Stomach (tissue), 4 donors: ENCODE data around the gene C2CD2.

ENCODE experiments used
- CTCF ChIP-seq, 7 experiments: fragments of 450-650 bp in 4 of 7; fragments of 200-600 bp in 3 of 7; sonication (generic) in 3 of 7; IDR thresholded peaks; one replicate each; pipeline ENCODE4 v1.5.1; 2016 to 2019; ENCODE audit warnings: antibody characterized with exemption in 7 of 7, control low read depth in 2 of 7, mild to moderate bottlenecking in 1 of 7
- EP300 ChIP-seq: sonication (generic); formaldehyde crosslinking; IDR thresholded peaks from one replicate; pipeline ENCODE4 v1.6.1; 2017; ENCODE audit warnings: antibody characterized with exemption
- POLR2A ChIP-seq, 4 donors: fragments of 450-650 bp; IDR thresholded peaks; one replicate each; pipeline ENCODE4 v1.6.1; 2016; ENCODE audit warnings: antibody characterized with exemption in 4 of 4, control low read depth in 2 of 4, mild to moderate bottlenecking in 1 of 4, moderate library complexity in 1 of 4
- POLR2AphosphoS5 ChIP-seq, 3 donors: sonication (generic); formaldehyde crosslinking; IDR thresholded peaks; one replicate each; pipeline ENCODE4 v1.6.1; 2016; ENCODE audit warnings: antibody characterized with exemption in 3 of 3

GRCh38 chr21:41859297-41859980, 94.4 kb downstream of the C2CD2 start:
- no peak for TF ChIP-seq CTCF (IDR thresholded peaks at IDR 0.05)
- no peak for TF ChIP-seq POLR2AphosphoS5 (IDR thresholded peaks at IDR 0.05)
- no peak for TF ChIP-seq EP300
- no peak for TF ChIP-seq POLR2A (IDR thresholded peaks at IDR 0.05)
